GM19238 (cell line): ENCODE data around the gene CUTA.
"Not testable (repeated sequence)": the region's sequence is repeated elsewhere in the genome, so short reads cannot be mapped to it uniquely, and the experiment has no call there.

ENCODE experiments used
- DNase-seq: peaks from one replicate; pipeline ENCODE4 v3.0.0; 2011; ENCODE audit warnings: low spot score; ENCODE audit not compliant: insufficient read length

Gene CUTA

GRCh38 chr6:33407132-33407718 lies 10.7 kb downstream of the CUTA start:
- DNase-seq, result no peak

- DNase-seq, result no peak
Observed at GRCh38 chr6:33406126-33406525, 11.8 kb downstream of the CUTA start.

DNA sequence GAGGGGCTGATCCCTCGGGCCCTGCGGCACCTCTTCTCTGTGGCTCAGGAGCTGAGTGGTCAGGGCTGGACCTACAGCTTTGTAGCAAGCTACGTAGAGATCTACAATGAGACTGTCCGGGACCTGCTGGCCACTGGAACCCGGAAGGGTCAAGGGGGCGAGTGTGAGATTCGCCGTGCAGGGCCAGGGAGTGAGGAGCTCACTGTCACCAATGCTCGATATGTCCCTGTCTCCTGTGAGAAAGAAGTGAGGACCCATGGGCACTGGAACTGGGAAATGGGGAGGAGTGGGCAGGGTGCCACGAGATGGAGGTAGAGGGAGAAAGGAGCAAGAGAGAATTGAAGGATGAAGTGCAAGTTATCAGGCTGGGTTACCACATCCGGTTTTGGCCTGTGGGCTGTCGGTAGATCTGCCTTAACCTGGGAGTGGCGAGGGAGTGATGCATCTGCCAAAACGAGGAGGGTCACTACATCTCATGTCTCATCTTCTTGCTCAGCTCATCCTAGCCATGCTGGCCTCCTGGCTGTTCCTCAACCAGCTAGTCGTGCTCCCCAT lies 12.4 kb downstream of the CUTA start:
- DNase-seq, result no peak

GRCh38 chr6:33404884-33405283 lies 13.0 kb downstream of the CUTA start:
- DNase-seq, result no peak

DNA sequence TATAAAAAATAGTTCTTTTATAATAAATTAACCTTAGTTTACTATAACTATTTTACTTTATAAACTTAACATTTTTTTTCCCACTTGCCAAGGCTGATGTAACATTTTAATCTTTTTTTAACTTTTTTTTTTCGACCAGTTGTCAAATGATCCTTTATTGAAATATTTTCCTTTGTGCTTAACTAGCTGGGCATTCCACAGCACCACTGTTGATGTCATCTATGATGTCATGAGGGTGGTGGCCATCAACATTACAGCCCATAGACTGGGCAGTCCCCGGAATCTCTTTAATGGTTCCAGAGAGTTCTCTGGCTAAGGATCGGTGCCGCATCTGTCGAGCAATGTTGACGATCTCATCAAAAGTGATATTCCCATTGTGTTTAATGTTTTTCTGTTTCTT lies 18.0 kb downstream of the CUTA start:
- DNase-seq, result not testable (repeated sequence)

DNA sequence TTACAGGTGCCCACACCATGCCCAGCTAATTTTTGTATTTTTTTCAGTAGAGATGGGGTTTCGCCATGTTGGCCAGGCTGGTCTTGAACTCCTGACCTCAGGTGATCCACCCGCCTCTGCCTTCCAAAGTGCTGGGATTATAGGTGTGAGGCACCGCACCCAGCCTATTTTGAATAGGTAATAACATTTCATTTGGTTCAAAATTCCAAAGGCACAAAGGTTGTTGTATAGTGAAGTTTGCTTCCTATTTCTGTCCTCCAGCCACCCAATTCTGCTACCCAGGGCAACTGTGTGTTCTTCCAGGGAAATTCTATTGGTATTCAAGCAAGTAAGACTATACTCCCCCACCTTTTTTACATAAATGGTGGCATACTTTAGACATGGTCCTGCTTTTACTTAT lies 19.3 kb downstream of the CUTA start:
- DNase-seq, result not testable (repeated sequence)

DNA sequence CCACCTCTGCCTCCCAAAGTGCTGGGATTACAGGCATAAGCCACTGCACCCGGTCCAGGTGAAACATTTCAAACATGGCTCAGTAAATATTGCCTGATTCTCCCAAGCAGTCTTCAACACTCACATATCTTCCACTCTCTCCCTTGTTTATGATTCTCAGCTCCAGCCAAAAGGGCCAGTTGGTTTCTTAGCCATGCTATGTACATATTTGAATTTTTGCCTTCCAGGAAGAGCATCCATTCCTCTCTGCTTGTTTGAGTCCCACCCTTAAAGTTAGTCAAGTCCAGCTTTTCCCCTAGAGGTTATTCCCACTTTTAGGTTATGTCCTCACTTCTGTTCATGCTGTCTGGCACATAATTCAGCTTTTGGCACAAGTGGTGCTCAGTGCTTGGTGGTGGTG lies 20.4 kb downstream of the CUTA start:
- no peak for DNase-seq

DNA sequence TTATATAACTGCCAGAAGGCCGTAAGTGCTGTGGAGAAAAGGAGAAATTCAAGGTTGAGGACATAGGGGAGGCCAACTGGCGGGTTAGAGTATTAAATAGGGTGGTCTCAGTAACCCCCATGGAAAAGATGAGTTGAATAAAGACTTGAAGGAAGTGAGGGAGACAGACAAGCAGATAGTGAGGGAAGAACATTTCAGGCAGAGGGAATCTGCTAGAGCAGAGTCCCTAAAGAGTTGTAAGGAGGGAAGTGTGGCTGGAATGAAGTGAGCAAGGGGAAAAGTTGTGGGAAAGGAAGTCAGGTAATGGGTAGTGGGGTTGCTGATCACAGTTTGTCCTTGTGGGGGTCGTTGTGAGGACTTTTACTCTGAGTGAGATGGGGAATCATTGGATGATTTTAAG lies 24.9 kb downstream of the CUTA start:
- DNase-seq, result no peak

DNA sequence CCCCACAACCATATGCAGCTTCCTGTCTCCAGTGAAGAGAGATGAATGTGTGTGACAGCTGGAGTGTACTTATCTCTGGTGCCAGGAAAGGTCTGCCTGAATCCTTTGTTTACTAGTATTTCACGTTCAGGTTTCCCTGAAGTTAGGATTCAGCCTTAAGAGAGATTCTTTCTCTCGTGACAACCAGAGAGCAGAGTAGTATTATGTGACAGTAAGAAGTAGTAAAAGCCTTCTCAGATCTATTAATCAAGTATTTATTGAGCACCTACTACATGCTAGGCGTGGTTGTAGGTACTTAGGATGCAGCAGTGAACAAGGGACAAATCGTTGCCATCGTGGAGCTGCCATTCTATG lies 25.3 kb downstream of the CUTA start:
- DNase-seq, result no peak

DNA sequence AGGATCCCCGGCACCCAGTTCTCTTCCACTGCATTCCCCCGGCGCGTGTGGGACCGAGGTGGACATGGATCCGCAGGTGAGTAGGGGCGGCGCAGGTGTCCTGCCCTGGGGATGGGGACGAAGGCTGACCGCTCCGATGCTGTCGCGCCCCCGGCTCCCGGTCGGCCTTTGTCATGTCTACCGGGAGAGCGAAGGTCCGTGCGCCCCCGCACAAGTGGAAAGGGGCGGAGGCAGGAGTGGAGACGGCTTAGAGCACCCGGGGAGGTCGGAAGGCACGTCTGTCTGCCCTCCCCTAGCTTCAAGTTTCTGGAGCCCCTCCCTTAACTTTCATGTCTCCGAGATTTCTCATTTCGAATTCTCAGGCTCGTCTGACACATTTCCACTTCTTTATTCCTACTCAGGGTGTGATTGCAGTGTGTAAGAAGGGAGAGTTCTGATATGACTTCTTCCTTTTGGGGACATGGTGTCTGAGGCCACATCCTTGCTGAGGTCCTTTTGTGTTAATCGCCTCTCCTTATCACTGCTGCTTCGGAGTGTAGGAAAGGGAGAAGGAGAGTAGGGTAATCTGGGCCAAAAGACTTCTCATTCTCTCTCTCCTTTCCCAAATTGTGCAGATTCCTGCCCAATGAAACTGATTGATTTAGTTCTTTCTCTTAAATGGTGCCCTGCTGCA lies 25.8 kb downstream of the CUTA start:
- DNase-seq, result peak; percentile 15

GRCh38 chr6:33391278-33391921 lies 26.5 kb downstream of the CUTA start, which contains the start of gene KIFC1:
Gene KIFC1, plus strand, starts transcription at chr6:33391823. Its CDS starts 163 bp downstream, at chr6:33391986.
- DNase-seq, result peak; percentile 93

DNA sequence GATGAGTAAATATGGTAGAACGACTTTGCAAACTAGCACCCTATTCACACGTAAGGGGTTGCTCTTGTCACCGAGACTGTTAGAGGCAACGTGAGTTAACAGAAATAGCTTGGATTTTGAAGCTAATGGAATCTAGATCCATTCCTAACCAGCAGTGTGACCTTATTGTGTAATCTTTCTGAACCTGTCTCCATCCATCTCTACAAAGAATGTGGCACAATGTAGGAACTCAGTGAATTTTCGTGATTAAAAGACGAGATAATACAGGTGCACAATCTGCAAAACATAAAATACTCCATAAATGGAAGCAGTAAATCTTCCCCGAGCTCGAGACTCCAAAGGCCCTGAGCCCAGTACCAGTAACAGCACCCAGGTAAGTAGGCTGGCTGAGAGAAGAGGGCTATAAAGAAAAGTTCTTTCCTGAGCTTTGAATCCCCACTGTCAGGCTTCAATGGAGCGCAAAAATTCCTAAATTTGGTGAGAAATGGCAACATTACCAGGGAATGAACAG lies 27.1 kb downstream of the CUTA start:
- no peak for DNase-seq

DNA sequence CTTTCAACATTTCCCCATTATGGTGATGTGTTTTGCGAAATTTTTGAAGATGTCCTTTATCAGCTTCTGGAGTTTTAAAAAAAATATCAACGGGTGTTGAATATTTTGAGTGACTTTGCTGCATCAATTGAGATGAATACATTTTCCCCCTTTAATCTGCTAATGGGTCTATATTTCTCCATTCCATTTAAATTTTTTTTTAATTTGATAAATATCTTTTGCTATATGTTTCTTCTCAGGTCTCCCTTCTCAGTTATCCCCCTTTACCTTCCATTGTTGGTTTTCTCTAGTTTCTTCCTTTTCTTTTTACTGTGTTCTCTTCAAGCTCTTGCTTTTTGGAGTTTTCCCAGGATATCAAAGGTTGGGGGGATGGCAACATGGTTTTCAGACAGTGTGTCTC lies 27.7 kb downstream of the CUTA start:
- no peak for DNase-seq

DNA sequence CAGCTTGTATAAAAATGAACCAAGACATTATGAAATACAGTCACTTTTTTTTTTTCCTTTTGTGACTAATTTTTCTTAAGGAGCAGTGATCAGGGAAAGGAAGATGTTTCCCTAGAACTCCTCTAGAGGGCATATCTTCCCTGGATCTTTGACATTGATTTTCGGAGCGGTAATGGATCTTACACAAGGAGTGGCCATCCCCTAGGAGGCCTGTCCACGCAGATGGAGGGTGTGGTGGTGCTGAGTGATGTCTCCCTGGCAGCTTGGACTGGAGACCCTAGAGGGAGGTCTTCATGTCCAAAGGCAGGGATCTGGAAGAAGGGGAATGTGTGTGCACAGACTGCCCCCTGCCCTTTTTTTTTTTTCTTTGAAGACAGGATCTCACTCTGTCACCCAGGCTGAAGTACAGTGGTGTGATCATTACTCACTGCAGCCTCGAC lies 33.3 kb downstream of the CUTA start:
- DNase-seq, result no peak

GRCh38 chr6:33383427-33384185 lies 34.3 kb downstream of the CUTA start:
- DNase-seq, result no peak

DNA sequence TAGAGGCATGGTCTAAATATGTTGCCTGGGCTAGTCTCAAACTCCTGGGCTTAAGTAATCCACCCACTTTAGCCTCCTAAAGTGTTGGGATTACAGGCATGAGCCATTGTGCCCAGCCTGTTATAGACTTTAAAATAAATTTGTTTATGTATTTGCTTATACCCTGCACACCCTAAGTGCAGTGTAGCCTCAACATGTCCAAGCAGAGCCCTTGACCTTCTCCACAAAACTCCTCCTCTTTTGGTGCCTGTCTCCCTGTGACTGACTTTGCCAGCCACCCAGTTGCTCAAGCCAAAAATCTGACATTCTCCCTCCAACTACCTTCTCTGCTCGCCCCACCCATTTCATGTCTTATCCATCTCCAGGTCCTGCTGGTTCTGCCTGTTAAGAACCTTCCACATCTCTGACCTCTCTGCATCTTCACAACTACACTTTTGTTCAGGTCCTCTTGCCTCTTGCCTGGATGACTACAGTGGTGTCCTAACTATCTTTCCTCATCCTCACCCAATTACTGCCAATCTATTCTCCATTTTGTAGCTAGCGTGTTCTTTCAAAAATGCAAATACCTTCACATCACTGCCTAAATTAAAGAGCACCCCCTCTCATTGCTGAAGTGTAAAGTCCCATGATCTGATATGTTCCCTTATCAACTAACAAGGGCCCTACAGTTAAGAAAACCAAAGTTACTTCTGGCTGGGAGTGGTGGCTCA lies 37.5 kb downstream of the CUTA start:
- no peak for DNase-seq

DNA sequence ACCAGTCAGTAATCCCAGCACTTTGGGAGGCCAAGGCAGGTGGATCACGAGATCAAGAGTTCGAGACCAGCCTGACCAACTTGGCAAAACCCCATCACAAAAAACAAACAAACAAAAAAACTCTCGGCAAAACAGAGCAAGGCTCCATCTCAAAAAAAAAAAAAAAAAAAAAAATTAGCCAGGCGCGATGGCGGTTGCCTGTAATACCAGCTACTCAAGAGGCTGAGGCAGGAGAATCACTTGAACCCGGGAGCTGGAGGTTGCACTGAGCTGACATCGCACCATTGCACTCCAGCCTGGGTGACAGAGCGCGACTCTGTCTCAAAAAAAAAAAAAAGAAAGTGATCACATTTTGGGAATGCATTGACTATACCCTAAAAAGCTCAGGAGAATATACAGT lies 38.7 kb downstream of the CUTA start:
- DNase-seq, result not testable (repeated sequence)

DNA sequence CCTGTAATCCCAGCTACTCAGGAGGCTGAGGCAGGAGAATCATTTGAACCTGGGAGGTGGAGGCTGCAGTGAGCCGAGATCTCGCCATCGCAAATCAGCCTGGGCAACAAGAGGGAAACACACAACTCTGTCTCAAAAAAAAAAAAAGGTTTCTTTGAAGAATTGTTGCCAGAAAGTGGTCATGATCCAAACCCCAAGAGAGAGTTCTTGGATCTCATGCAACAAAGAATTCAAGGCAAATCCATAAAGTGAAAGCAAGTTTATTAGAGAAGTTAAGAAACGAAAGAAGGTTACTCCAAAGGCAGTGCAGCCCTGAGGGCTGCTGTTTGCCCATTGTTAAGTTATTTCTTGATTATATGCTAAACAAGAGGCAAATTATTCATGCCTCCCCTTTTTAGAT lies 40.7 kb downstream of the CUTA start:
- no peak for DNase-seq

GRCh38 chr6:33375143-33375671 lies 42.7 kb downstream of the CUTA start:
- no peak for DNase-seq
